Cardiac fibroblast (primary cell): ENCODE data around the gene SLC28A1.
"Not testable (repeated sequence)": the region's sequence is repeated elsewhere in the genome, so short reads cannot be mapped to it uniquely, and the experiment has no call there.

ENCODE experiments used
- DNase-seq, 2 donors: peaks; one replicate each; pipeline versions ENCODE4 v3.0.0 to v3.0.0-alpha.2; 2010; ENCODE audit warnings: low read depth in 2 of 2
- H3K4me3 ChIP-seq, 2 donors: replicated peaks in 1 of 2; 1 replicate in 1 of 2; 2 replicates in 1 of 2; pipeline ENCODE4 v1.5.1; 2011; ENCODE audit warnings: low read depth in 2 of 2, low read length in 2 of 2, mild to moderate bottlenecking in 2 of 2, moderate library complexity in 1 of 2
- CTCF ChIP-seq: IDR thresholded peaks from one replicate; pipeline ENCODE4 v1.5.1; 2011; ENCODE audit warnings: low read depth, mild to moderate bottlenecking, low read length, inconsistent platforms

Gene SLC28A1

GRCh38 chr15:84876269-84876668 lies 8.2 kb upstream of the SLC28A1 start:
- TF ChIP-seq CTCF, result no peak
- DNase-seq, result no peak
- H3K4me3 ChIP-seq, result no peak overlapping the region

- not testable (repeated sequence) for H3K4me3 ChIP-seq, DNase-seq
Observed at GRCh38 chr15:84877701-84878100, 6.8 kb upstream of the SLC28A1 start.

DNA sequence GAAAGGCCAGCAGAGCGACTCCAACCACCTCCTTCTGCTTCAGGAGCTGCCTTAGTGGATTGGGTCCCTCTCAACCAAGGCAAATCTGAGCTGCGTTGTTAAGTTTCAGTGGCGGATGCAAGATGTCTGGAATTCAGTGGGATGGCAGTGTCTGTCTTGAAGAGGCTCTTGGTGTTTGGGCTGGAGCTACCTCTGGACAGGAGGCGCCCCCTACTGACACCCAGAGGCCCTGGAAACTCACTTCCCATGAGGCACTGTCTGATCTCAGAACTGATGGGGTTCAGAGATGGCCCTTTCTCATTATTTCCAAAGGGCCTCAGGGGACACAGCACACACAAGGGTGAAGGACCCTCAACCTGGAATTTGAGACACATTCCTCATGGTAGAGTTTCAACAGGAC lies 6.0 kb upstream of the SLC28A1 start:
- H3K4me3 ChIP-seq, result no peak overlapping the region
- peak; percentile 61 to 69 for DNase-seq
- peak; percentile 70 for TF ChIP-seq CTCF

GRCh38 chr15:84879088-84879780 lies 5.2 kb upstream of the SLC28A1 start:
- H3K4me3 ChIP-seq, result no peak overlapping the region
- TF ChIP-seq CTCF, result no peak
- DNase-seq, result no peak

GRCh38 chr15:84880007-84880406 lies 4.5 kb upstream of the SLC28A1 start:
- TF ChIP-seq CTCF, result no peak
- DNase-seq, result no peak
- no peak overlapping the region for H3K4me3 ChIP-seq

GRCh38 chr15:84880822-84881519 lies 3.5 kb upstream of the SLC28A1 start:
- no peak for TF ChIP-seq CTCF
- no peak for DNase-seq

DNA sequence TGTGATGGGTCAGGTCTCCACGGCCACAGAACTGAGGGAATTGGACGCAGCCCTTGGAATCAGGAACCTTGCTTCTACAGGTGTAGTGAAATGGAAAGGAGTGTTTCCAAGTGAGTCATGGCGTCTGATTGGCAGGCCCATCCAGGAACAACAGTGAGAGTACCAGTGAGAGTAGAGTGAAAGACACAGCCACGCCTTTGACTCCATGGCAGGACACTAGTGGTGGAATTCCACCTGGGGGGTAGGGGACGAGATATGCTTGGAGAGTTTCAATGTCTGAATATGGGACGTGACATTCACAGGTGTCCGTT lies 3.0 kb upstream of the SLC28A1 start:
- no peak for DNase-seq
- no peak for TF ChIP-seq CTCF
- no peak overlapping the region for H3K4me3 ChIP-seq

More at GRCh38 chr15:84880822-84881519, 3.5 kb upstream of the SLC28A1 start:
- H3K4me3 ChIP-seq, result no peak overlapping the region
